ENCODE results near the gene TTC7B.

The TTC7B gene

DNA sequence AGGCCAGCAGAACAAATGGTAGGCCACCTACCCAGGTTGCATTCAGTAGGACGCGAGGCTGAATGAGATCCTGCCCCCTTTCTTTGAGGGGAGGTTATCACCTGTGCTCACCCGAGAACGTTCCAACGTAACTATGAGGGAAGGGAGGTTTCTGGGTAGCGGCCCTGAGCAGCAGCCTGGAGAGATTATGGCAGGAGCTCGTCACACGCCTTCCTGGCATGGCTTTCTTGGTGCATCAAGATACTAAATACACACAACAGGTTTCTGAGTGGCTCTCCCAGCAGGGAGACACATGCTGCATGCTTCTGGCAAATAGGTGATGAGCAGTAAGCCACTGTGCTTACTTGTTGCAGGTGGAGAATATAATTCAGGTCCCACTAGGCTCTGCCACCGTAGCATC, 271.7 kb downstream of the TTC7B start:
- H3K4me3 ChIP-seq (ENCODE audit: low read length): no peak overlapping the region
- no peak for TF ChIP-seq ZNF274 (IDR thresholded peaks at IDR 0.05; ENCODE audit: low read depth, low read length)

DNA sequence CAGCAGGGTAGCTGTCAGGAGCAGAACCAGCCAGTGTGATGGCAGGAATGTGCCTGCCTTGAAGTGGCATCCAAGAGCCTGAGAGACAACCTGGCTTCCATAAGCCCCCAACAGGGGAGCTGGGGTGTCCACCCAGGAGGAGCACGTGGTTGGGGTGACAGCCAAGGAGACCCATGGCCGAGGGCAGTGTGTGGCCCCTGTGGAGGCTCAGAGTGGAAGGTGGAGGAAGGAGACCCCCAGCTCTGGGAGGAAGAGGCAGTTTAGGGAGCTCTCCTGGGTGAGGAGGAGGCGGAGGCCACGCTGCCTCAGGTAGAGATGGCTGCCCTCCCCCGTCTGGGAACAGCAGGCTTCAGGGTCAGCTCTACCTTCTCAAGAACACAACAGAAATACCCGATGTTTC, 272.4 kb downstream of the TTC7B start:
- no peak overlapping the region for H3K4me3 ChIP-seq (ENCODE audit: low read length)
- TF ChIP-seq ZNF274 (IDR thresholded peaks at IDR 0.05; ENCODE audit: low read depth, low read length): no peak

DNA sequence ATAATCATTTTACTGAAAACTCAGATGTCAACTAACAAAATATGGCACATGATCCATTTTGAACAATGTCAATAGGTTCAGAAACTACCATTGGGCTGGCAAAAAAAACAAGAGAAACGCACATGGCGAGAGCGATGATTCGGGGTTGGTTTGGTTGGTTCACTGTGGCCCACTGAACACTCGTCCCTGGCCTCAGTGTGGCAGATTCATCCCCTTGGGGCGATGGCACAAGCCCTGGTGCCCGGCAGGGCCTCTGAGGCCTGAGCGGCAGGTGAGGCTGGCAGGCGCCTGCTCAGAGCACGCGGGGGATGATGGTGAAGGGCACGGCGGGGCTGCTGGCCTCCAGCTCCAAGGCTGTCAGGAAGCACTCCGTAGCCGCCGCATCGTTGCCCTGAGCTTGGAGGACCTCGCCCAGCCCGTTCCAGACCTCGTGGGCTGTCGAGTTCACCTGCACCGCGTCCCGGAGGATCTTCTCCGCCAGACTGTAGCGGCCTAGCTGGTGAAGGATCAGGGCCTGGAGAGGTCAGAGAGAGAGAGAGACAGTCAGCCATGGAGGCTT, 275.1 kb downstream of the TTC7B start:
- TF ChIP-seq ZNF274 (IDR thresholded peaks at IDR 0.05; ENCODE audit: low read depth, low read length): no peak
- H3K4me3 ChIP-seq (ENCODE audit: low read length): no peak overlapping the region

DNA sequence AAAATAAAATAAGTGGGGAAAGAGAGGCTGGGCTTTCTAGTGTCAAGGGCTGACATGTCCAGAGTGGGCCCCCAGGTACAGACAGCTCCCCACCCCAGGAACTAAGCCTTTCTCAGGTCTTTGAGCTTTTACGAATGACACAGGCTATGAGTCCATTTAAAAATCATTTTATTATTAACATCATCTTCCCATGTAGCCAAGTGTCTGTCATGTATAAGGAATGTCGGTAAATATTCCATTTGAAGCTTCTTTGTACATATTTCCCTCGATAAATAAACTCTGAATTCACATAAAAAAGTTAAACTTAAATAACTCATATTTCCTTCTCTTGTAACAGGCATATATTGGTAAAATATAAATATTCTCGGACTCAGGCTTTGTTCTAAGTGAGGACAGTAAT, 275.8 kb downstream of the TTC7B start:
- no peak overlapping the region for H3K4me3 ChIP-seq (ENCODE audit: low read length)
- TF ChIP-seq ZNF274 (IDR thresholded peaks at IDR 0.05; ENCODE audit: low read depth, low read length): no peak

DNA sequence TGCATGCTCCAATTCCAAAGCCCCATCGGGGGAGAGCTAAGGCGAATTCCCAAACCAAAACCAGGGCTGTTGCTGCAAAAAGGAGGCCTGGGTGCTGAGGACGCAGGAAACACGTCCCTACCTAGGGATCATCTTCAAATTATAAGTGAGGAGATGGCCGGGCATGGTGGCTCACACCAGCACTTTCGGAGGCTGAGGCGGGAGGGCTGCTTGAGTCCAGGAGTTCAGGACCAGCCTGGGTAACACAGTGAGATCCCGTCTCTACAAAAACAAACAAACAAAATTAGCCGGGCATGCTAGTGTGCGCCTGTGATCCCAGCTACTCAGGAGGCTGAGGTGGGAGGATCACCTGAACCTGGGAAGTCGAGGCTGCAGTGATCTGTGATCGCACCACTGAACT, 276.2 kb downstream of the TTC7B start:
- H3K4me3 ChIP-seq (ENCODE audit: low read length): no peak overlapping the region
- no peak for TF ChIP-seq ZNF274 (IDR thresholded peaks at IDR 0.05; ENCODE audit: low read depth, low read length)

DNA sequence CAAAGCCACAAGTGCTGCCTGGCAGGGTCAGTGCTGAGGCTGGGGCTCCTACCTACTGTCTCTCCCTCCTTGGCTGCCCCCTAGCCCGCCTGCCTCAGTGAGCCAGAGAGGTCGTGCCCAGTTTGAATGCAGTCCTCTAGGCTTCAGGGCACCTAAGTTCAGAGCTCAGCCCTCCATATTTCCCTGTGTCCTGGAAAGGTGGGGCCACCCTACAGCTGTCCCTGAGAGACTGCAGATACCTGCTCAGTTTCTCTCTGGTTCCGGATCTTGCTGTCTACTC, 276.8 kb downstream of the TTC7B start:
- no peak overlapping the region for H3K4me3 ChIP-seq (ENCODE audit: low read length)
- TF ChIP-seq ZNF274 (IDR thresholded peaks at IDR 0.05; ENCODE audit: low read depth, low read length): no peak

DNA sequence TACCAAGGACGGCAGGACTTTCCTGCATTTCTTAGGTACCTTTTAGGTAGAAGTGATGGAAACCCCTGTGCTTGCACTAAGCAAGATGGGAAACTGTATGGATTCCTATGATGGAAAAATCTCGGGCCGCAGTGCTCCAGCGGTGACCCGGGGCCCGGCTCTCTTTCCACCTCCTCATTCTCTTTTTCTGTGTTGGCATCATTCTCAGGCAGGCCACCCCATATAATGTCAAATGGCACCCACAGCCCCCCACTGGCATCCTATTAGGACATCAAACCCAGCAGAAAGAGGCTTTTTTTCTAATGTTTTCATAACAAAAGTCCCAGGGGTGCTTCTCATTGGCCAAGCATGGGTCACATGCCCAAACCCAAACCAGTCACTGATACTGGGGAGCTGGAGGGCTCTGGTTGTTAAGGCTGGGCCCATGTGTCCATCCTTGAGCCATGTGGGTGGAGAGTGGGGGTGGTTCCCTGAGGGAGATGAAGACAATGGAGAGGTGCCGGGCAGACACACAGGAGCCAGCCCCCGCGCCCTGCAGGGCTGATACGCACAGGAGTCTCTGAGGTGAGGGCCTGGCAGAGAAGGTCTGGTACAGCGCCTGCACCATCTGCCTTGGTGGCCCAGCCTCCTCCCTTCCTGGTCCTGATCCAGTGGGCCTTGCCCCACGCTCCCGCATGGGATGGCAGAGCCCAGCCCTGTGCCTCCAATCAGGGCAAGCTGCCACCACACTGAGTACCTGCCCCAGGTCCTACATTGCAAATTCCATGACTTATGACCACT, 277.3 kb downstream of the TTC7B start:
- no peak for TF ChIP-seq ZNF274 (IDR thresholded peaks at IDR 0.05; ENCODE audit: low read depth, low read length)
- no peak overlapping the region for H3K4me3 ChIP-seq (ENCODE audit: low read length)

DNA sequence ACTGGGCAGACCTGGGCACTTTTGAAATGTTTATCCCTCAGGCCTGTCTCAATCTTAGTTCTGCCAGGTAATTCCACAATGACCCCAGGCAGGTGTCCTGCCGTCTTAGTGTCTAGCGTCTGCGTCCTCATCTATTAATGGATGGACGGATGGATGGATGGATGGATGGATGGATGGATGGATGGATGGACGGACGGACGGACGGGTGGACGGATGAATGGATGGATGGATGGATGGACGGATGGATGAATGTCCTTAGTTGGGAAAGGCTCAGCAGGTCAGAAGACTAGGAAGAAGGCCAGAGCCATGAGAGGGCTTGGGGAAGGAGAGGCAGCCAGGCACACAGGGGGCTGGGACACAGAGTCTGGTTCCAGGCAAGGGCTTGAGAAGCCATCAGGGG, 278.1 kb downstream of the TTC7B start:
- TF ChIP-seq ZNF274 (IDR thresholded peaks at IDR 0.05; ENCODE audit: low read depth, low read length): no peak
- H3K4me3 ChIP-seq (ENCODE audit: low read length): no peak overlapping the region

DNA sequence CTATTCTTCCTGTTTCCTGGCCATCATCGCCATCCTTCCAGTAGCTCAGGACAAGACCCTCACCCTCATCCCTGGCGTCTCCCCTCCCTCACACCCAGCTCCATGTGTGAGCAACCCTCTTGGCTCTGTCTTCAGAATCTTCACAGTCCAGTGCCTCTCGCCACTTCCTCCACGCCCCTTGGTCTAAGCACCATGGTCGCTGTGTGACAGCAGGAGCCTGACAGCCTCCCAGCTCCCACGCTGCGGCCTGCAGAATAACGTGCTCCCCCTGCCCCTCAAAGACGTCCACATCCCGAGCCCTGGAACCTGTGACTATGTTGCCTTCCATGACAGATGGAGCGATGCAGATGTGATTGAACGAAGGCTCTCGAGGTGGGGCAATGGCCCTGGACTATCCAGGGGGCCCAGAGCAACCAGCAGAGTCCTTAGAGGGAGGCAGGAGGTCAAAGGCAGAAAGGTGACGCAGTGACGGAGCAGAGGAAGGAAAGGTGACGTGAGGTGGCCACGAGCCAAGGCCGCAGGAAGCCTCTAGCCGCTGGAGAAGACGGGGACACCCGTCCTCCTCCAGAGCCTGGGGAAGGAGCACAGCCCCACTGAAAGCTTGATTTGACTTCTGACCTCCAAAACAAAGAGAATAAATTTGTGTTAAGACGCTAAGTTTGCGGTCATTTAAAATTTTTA, 279.6 kb downstream of the TTC7B start:
- H3K4me3 ChIP-seq (ENCODE audit: low read length): no peak overlapping the region
- TF ChIP-seq ZNF274 (IDR thresholded peaks at IDR 0.05; ENCODE audit: low read depth, low read length): no peak

DNA sequence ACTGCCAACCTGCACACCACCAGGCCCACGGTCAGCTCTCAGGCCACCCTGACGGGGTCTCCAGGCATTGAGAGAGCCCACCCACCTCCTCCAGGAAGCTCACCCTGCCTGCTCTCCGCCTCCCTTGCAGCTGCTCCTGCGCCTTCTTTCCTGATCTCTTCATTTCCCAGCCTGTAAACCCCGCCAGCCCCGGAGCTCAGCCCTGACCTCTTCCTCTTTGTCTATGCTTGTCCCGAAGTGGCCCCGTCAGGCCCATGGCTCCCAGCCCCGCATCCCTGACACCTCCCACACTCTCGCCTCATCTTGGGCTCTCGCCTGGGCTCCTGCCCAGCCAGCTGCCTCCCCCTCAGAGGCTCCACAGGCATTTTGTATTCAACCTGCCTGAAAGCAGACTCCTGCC, 280.1 kb downstream of the TTC7B start:
- no peak for TF ChIP-seq ZNF274 (IDR thresholded peaks at IDR 0.05; ENCODE audit: low read depth, low read length)
- no peak overlapping the region for H3K4me3 ChIP-seq (ENCODE audit: low read length)

DNA sequence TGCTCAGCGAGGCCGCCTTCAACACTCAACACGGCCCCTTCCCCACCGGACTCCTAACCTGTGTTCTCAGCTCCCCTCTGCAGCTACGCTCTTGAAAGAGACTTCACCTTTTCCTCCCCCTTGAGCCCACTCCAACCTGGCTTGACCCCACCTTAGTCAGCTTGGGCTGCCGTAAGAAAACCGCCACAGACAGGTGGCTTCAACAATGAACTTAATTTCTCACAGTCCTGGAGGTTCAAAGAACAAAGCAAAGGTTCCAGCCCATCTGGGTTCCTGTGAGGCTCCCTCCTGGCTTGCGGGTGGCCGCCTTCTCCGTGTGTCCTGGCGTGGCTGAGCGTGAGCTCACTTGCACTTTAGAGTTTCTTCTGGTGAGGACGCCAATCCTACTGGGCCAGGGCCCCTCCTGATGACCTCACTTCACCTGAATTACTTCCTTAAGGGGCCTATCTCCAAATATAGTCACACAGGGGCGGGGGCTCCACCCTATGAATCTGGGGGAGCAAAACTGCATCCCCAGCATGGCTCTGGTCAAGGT, 280.6 kb downstream of the TTC7B start:
- no peak overlapping the region for H3K4me3 ChIP-seq (ENCODE audit: low read length)
- no peak for TF ChIP-seq ZNF274 (IDR thresholded peaks at IDR 0.05; ENCODE audit: low read depth, low read length)

DNA sequence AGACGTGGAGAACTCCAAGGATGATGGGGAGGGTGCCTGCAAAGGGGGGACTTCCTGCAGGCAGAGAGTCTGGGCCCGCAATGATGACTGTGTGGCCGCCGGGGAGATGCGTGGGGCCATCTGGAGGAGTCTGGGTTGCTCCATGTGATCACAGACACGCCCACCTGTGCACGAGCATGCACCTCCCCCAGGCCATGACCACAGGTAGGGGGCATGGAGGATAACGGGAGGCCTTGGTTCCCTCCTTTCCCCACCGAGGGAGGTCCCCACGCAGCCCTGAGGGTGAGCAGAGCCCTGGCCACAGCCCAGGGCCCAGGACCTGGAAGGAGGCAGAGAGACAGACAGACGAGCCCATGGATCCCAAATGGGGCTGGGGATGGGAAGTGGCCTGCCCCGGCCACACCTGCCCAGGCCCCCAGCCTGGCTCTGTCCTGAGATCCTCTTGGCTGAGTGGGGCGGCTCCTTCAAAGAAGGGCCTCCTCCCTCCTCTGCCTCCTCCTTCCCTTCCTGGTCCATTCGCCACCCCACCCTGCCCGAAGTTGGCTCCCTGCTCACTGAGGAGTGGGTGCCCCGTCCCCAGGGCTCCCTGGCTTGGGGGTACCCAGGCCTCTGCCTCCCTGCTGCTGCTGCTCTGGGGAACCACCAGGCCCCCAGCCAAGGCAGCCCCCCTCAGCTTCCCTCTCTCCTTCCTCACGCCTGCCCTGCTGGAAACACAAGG, 281.2 kb downstream of the TTC7B start:
- no peak overlapping the region for H3K4me3 ChIP-seq (ENCODE audit: low read length)
- TF ChIP-seq ZNF274 (IDR thresholded peaks at IDR 0.05; ENCODE audit: low read depth, low read length): no peak

DNA sequence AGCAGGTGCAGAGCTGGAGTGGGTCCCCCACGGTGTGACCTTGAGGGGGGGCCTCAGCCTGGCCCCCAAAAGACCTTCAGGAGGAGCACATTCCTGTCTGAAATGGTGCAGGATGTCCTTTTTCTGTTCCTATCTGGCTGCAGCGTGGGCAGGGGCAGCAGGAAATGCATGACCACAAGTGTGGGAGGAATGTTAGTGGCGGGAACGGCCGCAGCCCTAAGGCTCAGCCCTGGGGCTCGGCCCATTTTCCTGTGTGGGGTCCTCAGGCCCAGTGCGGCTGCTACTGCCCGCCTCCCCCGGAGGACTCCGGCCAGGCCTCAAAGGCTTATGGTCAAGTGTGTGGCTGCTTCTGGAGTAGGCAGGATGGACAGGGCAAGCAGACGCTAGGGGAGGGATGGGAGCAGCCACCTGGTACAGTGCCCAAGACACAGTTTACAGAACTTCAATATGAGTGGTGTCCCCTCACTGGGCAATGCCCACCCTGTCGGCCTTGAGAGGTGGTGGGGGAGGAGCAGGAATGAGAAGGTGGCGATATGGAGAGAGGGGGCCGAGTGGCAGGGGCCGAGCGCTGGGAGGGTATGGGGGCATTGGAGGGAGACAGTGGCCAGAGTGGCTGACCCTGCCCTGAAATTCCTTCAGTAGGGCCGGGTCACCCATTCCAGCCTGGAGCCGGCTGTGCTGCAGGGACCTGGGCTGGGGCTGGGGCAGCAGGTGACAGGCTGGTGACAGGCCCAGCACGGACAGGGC, 282.0 kb downstream of the TTC7B start:
- TF ChIP-seq ZNF274 (IDR thresholded peaks at IDR 0.05; ENCODE audit: low read depth, low read length): no peak
- no peak overlapping the region for H3K4me3 ChIP-seq (ENCODE audit: low read length)

DNA sequence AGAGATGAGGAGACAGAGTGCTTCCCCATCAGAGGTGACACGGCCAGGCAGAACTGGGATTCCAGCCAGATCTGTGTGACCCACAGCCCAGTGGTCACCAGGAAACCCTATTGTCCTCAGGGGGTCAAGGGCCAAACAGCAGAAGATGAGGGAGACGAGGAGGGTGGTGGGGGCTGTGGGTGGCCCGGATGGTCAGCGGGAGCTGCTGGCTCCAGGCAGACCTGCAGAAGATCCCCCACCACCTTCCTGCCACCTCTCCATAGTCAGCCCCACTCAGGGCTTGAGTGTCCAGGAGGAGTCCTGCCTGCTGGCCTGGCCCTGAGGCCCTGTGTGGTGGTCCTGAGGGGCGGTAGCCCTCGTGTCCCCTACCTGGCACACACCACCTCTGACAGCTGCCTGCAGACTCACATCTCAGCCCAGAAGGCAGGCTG, 282.6 kb downstream of the TTC7B start:
- no peak overlapping the region for H3K4me3 ChIP-seq (ENCODE audit: low read length)
- TF ChIP-seq ZNF274 (IDR thresholded peaks at IDR 0.05; ENCODE audit: low read depth, low read length): no peak

Data from GM08714 (cell line).